Kidney (tissue), 14 donors: ENCODE results near the gene SH3RF3. TPM values are rescaled to one million over a fixed set of nuclear protein-coding genes. Genes with fewer than 3 reads are reported as not detected.

ENCODE experiments used
- DNase-seq, 5 donors: peaks; one replicate each; pipeline ENCODE4 v3.0.0-alpha.2; 2013 to 2020
- FAIRE-seq: peaks from 2 replicates; lab custom pipeline; 2012; peaks lifted over from hg19 to GRCh38; lab: Jason Lieb, UNC
- H3K27ac ChIP-seq, 2 donors: one replicate each; pipeline ENCODE4 v1.7.0; 2013; ENCODE audit warnings: low read depth in 2 of 2, low read length in 2 of 2, inconsistent platforms in 1 of 2
- H3K27me3 ChIP-seq: one replicate; pipeline ENCODE4 v1.7.1; 2013; ENCODE audit warnings: low read length, inconsistent platforms; ENCODE audit not compliant: control insufficient read depth, insufficient read depth
- H3K36me3 ChIP-seq, 3 donors: one replicate each; pipeline versions ENCODE4 v1.7.0 to v1.7.1; 2013; ENCODE audit warnings: low read length in 3 of 3, control low read depth in 1 of 3, inconsistent platforms in 1 of 3; ENCODE audit not compliant: insufficient read depth in 3 of 3, control insufficient read depth in 2 of 3
- H3K4me1 ChIP-seq, 3 donors: one replicate each; pipeline versions ENCODE4 v1.7.0 to v1.7.1; 2013; ENCODE audit warnings: low read length in 3 of 3, inconsistent platforms in 1 of 3, low read depth in 1 of 3; ENCODE audit not compliant: control insufficient read depth in 2 of 3, insufficient read depth in 2 of 3
- H3K4me3 ChIP-seq, 3 donors: one replicate each; pipeline versions ENCODE4 v1.7.0 to v1.8.1; 2013; ENCODE audit warnings: low read length in 3 of 3, control low read depth in 1 of 3, inconsistent platforms in 1 of 3
- H3K9ac ChIP-seq, 3 donors: one replicate each; pipeline versions ENCODE4 v1.7.0 to v1.7.1; 2013; ENCODE audit warnings: low read length in 3 of 3, control low read depth in 1 of 3, inconsistent platforms in 1 of 3
- H3K9me3 ChIP-seq, 3 donors: one replicate each; pipeline versions ENCODE4 v1.7.0 to v1.7.1; 2013; ENCODE audit warnings: low read length in 3 of 3, control low read depth in 1 of 3, inconsistent platforms in 1 of 3; ENCODE audit not compliant: control insufficient read depth in 2 of 3, insufficient read depth in 1 of 3
- intact Hi-C: fragments of 100-400 bp; cut with DNase I; formaldehyde crosslinking; loops from one replicate; pipeline ENCODE4 v1.11.1; 2022
- polyA plus RNA-seq: library from polyadenylated mRNA; stranded (reverse); fragments of 350-450 nt; fragmentation: Illumina TruSeq; extraction: RNeasy Lipid Tissue Mini Kit (QIAGEN cat#74804); gene quantifications from one replicate; pipeline ENCODE4 v1.2.3, GENCODE V29; 2014; ENCODE audit warnings: low read depth, low replicate concordance; ENCODE audit not compliant: insufficient read depth
- total RNA-seq: library from RNA; stranded (reverse); fragmentation: NEBNext Ultra II Directional; extraction: Animal tissue kit (Norgen Biotek cat#: 25700); gene quantifications from one replicate; pipeline ENCODE4 v1.2.1, GENCODE V29; 2021
- TF ChIP-seq, protein P1 (sequence below): IDR thresholded peaks from 3 replicates; pipeline ENCODE4 v1.5.1; 2012; ENCODE audit warnings: mild to moderate bottlenecking, moderate library complexity, borderline replicate concordance; ENCODE audit not compliant: insufficient read depth; ENCODE audit errors: extremely low read depth
- donor health status: control.
- donor health status: control.
- donor health status: control.
- donor health status: control.
- donor health status: control.
- donor health status: DM: yes; HTN: yes; CAD: no.
- donor health status: Normal renal cell carcinoma (clear cell type).

SH3RF3 gene
- total and polyA plus RNA-seq, 2 donors from 2014 or later: 1.7 to 10.7 TPM

DNA sequence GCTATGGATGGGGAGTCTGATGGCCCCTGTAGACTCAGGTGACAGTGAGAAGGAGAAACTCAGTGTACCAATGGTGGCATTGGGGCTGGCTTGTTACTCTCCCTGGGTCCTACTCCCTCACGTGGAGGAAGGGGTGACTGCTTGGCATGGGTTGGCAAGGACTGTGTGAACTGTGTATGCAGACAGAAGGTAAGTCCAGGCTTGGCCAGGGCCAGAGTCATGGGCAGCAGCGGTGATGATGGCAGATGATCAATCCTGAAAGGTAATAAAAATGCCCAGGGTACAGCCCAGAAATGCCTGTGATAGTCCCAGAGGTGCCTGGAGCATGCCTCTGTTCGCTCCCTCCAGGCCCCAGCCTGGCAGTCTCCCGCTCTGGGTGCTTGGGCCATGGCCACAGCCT, 153.9 kb downstream of the SH3RF3 start:
- Histone ChIP-seq H3K4me1 (peaks cover 0 to 27% (median 17%) of the 10 kb centered on the region in 3 donors), H3K4me3 (no peak overlapping the region), H3K9ac (no peak overlapping the region), H3K36me3 (no peaks in the 10 kb centered on the region), H3K27ac (no peak overlapping the region), H3K9me3 (no peaks in the 10 kb centered on the region), H3K27me3 (no peaks in the 10 kb centered on the region)
- FAIRE-seq (no peak), DNase-seq (no peak)
- TF ChIP-seq, protein P1, sequence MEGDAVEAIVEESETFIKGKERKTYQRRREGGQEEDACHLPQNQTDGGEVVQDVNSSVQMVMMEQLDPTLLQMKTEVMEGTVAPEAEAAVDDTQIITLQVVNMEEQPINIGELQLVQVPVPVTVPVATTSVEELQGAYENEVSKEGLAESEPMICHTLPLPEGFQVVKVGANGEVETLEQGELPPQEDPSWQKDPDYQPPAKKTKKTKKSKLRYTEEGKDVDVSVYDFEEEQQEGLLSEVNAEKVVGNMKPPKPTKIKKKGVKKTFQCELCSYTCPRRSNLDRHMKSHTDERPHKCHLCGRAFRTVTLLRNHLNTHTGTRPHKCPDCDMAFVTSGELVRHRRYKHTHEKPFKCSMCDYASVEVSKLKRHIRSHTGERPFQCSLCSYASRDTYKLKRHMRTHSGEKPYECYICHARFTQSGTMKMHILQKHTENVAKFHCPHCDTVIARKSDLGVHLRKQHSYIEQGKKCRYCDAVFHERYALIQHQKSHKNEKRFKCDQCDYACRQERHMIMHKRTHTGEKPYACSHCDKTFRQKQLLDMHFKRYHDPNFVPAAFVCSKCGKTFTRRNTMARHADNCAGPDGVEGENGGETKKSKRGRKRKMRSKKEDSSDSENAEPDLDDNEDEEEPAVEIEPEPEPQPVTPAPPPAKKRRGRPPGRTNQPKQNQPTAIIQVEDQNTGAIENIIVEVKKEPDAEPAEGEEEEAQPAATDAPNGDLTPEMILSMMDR: no peak
- intact Hi-C loops: no loop called here

DNA sequence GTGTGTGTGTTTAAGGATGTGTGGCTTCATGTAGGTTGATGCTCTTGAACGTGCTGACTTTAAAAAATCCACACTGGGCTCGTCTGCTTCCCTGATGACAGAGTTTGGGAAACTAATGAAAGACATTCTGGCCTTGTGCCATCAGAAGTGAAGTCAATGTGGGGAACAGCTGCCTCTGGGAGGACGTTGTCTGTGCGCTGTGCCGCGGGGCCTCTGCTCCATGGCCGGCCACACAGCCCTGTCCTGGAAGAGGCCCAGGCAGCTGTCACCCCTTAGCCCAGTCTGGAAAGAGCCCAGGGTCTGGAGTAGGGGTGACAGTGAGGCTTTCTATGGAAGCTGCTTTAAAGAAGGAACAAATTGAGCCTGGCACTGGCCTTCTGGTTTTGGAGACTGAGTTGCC, 155.8 kb downstream of the SH3RF3 start:
- FAIRE-seq: no peak
- no peaks in the 10 kb centered on the region for H3K9me3 ChIP-seq
- H3K36me3 ChIP-seq: no peaks in the 10 kb centered on the region
- peak in 3 of 5 donors; percentile 53 to 82 (median 79) for DNase-seq
- no peaks in the 10 kb centered on the region for H3K27me3 ChIP-seq
- no peak overlapping the region for H3K4me3 ChIP-seq
- peaks cover 2 to 28% (median 23%) of the 10 kb centered on the region in 3 donors for H3K4me1 ChIP-seq
- intact Hi-C loops: no loop called here
- no peak overlapping the region for H3K27ac ChIP-seq
- TF ChIP-seq, protein P1: no peak
- H3K9ac ChIP-seq: no peak overlapping the region

DNA sequence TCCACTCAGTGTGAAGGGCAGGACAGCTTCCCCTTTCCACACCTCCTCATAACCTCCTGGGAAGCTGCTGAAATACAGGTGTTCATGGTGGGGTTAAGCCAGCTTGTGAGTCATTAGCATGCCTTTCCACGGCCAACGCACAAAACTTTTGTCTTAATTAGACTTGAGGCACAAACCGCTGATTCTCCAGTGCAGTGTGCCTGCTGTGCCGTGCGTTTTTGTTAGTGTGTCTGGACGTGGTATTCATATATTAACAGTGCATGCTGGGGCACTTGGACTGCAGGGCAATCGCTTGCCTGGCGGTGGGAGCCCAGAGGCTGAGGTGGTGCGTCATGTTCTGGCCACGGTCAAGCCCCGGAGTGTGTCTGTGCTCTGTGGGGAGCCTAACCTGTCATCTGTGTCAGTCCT, 156.2 kb downstream of the SH3RF3 start:
- TF ChIP-seq, protein P1: no peak
- Histone ChIP-seq H3K27me3 (no peaks in the 10 kb centered on the region), H3K27ac (no peak overlapping the region), H3K4me1 (peaks cover 2 to 24% (median 23%) of the 10 kb centered on the region in 3 donors), H3K4me3 (no peak overlapping the region), H3K36me3 (no peaks in the 10 kb centered on the region), H3K9ac (no peak overlapping the region), H3K9me3 (no peaks in the 10 kb centered on the region)
- DNase-seq (peak in 3 of 5 donors; percentile 37 to 55 (median 48)), FAIRE-seq (no peak)
- intact Hi-C loops: no loop called here

DNA sequence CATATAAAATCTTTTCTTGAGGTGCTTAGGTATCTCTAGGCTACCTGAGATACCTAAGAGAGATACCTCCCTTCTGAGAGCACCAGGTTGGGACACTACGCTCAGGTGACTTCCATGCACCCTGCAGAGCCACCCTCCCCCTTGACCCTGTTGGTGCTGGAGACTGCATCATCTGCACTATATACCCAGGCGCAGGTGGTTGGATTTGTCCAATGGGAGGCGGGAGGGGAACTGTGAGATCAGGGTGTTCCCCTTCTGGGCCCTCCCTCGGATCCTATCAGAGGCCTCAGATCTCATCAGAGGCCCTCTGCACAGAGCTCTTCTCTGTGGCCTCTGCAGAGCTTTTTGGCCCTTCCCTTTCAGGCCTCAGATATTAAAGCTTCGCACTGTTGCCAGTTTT, 158.4 kb downstream of the SH3RF3 start:
- H3K4me3 ChIP-seq: no peak overlapping the region
- H3K27me3 ChIP-seq: no peaks in the 10 kb centered on the region
- DNase-seq (peak in 1 of 5 donors; percentile 48), FAIRE-seq (no peak)
- H3K27ac ChIP-seq: no peak overlapping the region
- TF ChIP-seq, protein P1: no peak
- H3K9me3 ChIP-seq: no peaks in the 10 kb centered on the region
- H3K4me1 ChIP-seq: peaks cover 2 to 23% (median 23%) of the 10 kb centered on the region in 3 donors
- intact Hi-C loops: no loop called here
- H3K9ac ChIP-seq: no peak overlapping the region
- H3K36me3 ChIP-seq: no peaks in the 10 kb centered on the region
